GM10847 (cell line): ENCODE measurements around the gene CKM.

Experiments
- POLR2A ChIP-seq: IDR thresholded peaks from 2 replicates; pipeline ENCODE4 v1.6.1; 2011; ENCODE audit not compliant: insufficient read length; ENCODE audit errors: extremely low read depth

The CKM gene

DNA sequence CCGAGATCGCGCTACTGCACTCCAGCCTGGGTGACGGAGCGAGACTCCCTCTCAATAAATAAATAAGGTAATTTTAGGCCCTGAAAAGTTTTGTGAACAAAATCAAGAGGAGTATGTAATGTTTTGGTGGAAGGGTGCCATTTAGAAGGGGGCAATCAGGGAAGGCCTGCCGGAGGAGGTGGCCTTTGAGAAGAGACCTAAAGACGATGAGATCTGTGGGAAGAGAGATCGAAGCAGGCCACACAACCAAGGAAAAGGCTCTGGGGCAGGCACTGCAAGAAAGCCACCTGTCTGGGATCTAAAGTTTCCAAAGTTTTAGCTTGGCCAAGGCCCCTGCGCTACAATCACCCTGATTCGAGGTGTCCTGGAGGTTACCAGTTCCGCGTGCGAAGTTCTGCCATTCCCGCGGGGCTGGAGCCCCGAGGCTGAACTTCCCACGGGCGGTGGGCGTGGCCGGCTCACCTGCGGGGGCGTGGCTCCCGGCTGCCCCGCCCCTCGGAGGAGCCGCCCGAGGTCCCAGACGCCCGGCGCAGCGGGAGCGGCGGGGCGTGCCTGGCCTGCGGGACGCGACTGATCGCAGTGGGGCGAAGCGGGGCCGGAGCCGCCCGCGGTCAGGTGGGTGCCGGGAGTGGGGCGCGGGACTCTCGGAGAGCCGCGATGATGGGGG, 17.7 kb upstream of the CKM start, which contains the start of gene KLC3:
Gene KLC3 (plus strand): TSS at position 519 of the 667 bp plus-strand sequence. CDS start 4,792 bp downstream, outside the sequence.
- no peak for TF ChIP-seq POLR2A

DNA sequence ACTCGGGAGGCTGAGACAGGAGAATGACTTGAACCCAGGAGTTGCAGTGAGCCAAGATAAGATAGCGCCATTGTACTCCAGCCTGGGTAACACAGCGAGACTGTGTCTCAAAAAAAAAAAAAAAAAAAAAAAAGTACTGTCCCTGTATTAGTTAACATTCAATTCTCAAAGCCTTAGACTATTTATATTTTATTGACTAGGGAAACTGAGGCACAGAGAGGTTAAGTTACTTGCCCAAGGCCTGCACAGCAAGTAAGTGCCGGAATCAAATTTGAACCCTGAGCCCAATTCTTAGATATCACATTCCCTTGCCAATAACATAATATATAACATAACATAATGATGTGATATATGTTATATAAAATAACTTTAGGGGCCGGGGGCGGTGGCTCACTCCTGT, 17.0 kb upstream of the CKM start:
- no peak for TF ChIP-seq POLR2A

DNA sequence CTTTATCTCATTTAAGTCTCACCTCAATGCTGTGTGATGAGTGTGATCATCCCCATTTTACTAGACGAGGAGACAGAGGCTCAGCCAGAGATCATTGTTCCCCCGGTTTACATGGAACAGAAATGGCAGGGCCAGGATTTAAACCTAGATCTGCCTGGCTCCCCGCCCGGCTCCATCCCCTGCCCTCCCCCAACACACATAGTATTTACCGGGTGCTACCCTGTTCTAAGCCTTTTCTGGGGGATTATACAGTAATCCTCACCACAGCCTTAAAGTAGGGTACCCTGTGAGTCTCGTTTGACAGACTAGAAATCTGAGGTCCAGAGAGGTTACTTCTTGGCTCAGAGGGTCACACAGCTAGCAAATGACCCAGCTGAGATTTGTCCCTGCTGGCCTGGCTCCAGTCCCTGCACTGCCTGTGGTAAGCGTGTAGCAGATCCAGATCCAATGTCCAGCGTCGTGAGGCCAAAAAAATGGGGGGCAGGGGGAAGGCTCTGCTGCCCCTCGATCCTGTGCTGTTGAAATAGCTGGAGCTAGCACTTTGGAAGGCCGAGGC, 14.1 kb upstream of the CKM start:
- no peak for TF ChIP-seq POLR2A

DNA sequence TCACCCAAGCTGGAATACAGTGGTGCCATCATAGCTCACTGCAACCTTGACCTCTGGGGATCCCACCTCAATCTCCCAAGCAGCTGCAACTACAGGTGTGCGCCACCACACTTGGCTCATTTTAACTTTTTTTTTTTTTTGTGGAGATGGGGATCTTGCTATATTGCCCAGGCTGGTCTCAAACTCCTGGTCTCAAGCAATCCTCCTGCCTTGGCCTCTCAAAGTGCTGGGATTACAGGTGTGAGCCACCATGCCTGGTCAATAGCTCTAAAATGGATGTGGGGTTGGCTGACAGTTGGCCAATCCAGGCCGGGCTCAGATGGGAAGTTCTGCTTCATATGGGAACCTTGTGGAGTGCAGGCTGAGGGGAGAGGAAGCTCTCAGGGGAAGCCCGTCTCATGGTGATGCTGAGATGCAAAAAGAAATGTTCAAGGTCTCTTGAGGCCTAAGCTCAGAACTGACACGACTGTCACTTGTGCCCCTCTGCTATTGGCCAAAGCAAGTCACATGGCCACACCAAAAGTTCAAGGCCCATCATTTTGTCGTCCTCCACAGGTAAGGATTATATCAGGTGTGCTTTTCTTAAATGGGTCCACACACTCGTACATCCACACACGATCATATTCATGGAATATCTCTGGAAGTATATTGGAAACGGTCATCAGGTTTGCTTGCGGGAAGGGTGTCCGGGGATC, 11.1 kb upstream of the CKM start:
- no peak for TF ChIP-seq POLR2A

DNA sequence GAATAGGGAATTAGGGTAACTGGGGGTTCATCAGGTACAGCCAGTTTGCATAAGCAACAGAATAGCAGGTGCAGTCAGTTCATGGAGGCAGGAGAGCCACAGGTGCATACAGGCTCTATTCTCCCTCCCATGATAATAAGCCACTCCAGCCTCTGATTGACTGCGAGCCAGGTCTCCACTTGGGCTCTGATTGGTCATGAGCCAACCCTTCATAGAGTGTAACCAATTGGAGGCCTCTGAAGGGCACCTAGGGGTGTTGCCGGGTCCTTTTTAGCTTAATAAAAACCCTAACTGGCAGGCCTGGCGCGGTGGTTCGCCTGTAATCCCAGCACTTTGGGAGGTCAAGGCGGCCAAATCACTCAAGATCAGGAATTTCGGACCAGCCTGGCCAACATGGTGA, 8.7 kb upstream of the CKM start:
- no peak for TF ChIP-seq POLR2A

DNA sequence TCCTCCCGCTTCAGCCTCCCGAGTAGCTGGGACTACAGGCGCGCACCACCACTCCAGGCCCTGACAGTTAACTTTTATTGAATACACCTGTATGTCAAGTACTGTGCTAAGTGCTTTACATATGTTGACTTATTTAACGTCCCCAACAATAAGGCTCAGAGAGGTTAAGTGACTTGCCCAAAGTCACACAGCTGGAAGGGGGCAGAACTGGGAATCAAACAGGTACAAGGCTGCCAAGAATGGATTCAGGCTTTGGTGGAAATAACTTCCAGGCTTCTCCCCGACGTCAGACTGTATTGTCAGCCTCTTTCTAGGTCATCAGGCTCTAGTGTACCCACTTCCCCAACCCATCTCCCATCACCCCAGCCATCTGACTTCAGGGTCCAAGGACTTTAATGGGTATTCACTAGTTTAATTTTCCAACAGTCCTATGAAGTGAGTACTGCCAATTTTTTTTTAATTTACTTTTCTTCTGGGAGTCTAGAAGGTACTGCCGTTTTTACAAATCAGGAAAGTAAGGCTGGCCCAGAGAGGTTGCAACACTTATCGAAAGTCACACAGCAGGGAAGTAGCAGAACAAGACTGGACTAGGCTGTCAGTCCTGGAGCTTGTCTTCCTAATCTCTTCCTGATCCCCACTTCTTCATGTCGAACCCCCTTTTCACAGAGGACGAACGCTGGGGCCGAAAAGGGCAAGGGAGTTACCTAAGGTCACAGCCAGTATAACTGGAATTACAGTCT, 4.9 kb upstream of the CKM start:
- TF ChIP-seq POLR2A = no peak

DNA sequence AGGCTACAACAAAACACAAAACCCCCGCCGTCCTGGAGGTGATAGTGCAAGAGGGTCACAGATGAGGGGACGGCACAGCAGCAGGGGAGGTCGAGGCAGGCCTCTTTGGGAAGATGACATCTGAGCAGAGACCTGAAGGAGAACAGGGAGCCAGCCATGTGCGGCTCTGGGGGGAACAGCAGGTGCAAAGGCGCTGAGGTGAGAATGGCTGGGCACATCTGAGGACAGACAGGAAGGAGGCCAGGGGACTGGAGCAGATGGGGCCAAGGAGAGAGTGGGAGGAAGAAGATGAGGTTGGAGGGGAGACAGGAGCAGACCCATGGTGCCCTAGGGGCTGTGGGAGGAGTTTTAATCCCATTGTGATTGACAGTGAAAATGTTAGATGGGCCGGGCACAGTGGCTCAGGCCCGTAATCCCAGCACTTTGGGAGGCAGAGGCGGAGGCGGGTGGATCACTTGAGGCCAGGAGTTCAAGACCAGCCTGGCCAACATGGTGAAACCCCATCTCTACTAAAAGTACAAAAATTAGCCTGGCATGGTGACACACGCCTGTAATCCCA, 1.8 kb upstream of the CKM start:
- TF ChIP-seq POLR2A = no peak

DNA sequence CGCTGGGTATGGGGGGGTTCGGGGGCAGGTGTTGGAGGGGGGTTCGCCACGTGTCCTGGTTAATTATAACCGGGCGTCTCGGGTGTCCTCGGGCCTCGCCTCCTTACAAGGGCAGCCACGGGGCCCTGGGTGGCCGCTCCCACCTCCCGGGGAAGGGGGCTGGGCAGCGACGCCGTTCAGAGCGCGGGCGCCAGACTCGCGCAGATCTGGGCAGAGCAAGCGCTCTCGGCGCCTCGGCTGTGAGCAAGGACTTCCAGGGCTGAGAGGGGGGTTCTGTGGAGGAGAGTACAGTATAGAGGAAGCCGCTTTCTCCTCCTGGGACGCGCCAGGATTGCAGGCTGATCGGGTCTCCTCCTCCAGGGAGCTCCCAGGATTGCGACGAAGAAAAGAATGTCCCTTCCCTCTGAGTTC, 1.0 kb upstream of the CKM start:
- no peak for TF ChIP-seq POLR2A

DNA sequence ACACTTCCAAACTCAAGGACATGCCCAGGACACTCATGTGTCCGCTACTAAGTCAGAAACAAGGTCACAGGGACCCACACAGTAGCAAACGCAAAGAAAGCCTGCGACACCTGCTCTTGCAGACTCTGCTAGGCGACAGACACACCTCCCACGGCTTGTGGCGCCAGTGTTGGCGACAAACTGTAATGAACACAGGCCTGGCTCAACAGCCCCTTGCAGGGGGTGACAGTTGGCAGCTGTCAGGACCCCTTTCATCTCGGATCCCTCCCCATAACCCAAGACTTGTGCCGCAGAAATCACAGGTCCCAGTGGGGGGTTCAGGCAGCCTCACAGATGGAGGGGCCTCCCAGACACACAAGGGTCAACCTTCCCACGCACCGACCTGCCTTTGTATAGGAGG, 364 bp downstream of the CKM start:
- TF ChIP-seq POLR2A = no peak

DNA sequence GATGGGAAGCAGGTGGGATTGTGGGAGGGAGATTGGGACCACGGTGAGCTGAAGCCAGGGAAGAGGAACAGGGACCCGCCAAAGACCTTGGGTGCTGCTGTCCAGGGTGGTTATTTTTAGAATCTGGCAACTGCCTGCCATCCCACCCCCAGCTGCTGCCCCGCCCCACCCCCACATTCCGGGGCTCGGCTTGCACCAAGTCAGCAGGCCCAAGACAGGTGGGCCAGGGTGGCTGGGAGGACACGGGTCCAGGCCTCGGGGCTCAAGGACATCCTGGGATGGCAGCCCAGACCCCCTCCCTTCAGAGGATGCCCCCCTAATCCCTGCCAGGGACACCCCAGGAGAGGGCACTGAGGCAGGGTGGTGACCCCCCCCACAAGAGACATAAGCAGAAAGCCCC, 827 bp downstream of the CKM start:
- no peak for TF ChIP-seq POLR2A

DNA sequence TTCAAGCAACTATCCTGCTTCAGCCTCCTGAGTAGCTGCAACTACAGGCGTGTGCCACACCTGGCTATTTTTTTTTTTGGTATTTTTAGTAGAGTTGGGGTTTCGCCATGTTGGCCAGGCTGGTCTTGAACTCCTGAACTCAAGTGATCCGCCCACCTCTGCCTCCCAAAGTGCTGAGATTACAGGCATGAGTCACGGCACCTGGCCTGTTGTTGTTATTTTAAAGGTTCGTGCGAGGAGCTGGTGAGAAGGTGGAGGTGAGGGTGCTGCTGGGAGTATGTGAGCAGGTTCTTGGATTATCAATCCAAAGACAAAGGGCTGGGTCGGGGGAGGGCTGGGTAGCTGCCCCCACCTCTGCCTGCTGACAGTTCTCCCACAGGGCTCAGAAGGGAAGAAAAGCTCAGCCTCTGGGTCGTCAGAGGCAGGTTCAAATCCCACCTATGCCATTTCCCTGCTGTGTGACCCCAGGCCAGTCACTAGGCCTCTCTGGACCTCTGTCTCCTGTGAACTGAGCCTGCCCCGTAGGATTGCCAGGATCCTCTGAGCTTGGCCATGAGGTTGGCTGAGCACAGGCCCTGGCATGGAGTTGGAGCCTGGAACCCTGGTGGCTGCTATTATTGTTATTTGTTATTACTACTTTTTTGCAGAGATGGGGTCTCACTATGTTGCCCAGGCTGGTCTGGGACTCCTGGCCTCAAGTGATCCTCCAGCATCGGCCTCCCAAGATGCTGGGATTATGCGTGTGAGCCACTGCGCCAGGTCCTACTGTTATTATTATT, 1.5 kb downstream of the CKM start:
- no peak for TF ChIP-seq POLR2A

DNA sequence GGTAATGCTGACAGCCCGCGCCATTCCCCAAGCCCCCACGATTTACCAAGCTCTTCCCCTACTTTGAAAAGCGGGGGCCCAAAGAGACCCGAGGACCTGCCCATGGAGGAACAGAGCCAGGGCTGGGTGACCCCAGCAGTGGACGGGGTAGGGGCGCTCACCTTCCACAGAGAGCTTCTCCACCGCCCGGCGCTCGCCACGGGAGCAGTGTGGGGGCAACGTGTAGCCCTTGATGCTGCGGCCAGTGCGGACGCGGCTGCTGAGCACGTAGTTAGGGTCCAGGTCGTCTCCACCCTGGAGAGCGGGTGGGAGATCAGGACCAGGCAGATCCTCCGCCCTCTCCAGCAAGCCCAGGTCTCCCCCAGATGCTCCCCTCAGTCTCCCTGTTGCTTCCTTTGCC, 7.4 kb downstream of the CKM start:
- no peak for TF ChIP-seq POLR2A

DNA sequence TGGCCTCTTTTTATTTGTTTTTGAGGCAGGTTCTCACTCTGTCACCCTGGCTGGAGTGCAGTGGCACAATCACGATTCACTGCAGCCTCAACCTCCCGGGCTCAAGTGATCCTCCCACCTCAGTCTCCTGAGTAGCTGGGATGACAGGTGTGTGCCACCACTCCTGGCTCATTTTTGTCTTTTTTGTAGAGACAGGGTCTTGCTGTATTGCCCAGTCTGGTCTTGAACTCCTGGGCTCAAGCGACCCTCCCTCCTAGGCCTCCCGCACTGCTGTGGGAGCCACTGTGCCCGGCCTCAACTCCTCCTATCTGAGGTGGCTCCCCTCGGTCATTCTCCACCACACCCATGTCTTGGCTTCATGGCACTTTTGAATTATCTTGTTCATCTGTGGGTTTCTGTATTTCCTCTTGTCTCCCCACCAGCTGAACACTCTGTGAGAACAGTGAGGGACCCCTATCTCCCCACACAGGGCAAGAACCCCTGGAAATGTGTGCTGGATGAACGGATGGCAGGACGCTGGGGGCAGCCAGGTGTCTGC, 7.9 kb downstream of the CKM start:
- no peak for TF ChIP-seq POLR2A

DNA sequence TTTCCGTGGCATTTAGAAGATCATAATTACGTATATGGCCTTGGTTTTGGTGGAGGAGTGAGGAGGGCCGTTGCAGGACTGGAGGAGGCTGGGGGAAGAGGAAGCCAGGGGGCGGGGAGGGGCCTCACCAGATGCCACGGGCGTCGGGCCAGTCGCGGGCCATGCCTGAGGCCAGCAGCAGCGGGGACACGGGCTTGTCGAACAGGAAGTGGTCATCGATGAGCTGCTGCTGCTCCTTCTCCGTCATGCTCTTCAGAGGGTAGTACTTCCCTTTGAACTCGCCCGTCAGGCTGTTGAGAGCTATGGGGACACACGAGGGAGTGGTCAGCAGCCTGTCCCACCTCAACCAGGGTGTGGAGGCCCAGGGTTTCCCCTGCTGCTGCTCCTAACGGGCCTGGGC, 11.1 kb downstream of the CKM start:
- no peak for TF ChIP-seq POLR2A
